Neural crest cell (in vitro differentiated cells): ENCODE data around the gene HDX. TPM values are rescaled to one million over a fixed set of nuclear protein-coding genes. Genes with fewer than 3 reads are reported as not detected.

ENCODE experiments used
- DNase-seq: peaks from one replicate; pipeline ENCODE4 v3.0.0; 2021; ENCODE audit warnings: low read depth, mixed read lengths, low spot score
- H3K27ac Mint-ChIP-seq: one replicate; pipeline ENCODE4 v1.8.0; 2021; ENCODE audit warnings: mild to moderate bottlenecking, mixed read lengths; ENCODE audit not compliant: unreplicated experiment
- H3K27me3 Mint-ChIP-seq: 2 replicates; pipeline ENCODE4 v1.8.0; 2021; ENCODE audit warnings: low read depth, mild to moderate bottlenecking, mixed read lengths
- H3K36me3 Mint-ChIP-seq: 2 replicates; pipeline ENCODE4 v1.8.0; 2021; ENCODE audit warnings: low read depth, mild to moderate bottlenecking, mixed read lengths
- H3K4me1 Mint-ChIP-seq: 2 replicates; pipeline ENCODE4 v1.8.0; 2021; ENCODE audit warnings: mixed read lengths
- H3K4me3 Mint-ChIP-seq: one replicate; pipeline ENCODE4 v1.8.0; 2021; ENCODE audit warnings: mild to moderate bottlenecking, mixed read lengths
- H3K9me3 Mint-ChIP-seq: 2 replicates; pipeline ENCODE4 v1.8.0; 2021; ENCODE audit warnings: mixed read lengths
- total RNA-seq: library from RNA; stranded (reverse); gene quantifications from 2 replicates; pipeline ENCODE4 v1.2.1, GENCODE V29; 2021
- TF ChIP-seq, protein P1 (sequence below): fragments of 200-600 bp; sonication (generic); conservative IDR thresholded peaks from 2 replicates; pipeline ENCODE4 v1.5.0; 2021; ENCODE audit warnings: antibody characterized with exemption, mild to moderate bottlenecking

The HDX gene
- total RNA-seq, 1 donor from 2014 or later: 8.8 TPM

DNA sequence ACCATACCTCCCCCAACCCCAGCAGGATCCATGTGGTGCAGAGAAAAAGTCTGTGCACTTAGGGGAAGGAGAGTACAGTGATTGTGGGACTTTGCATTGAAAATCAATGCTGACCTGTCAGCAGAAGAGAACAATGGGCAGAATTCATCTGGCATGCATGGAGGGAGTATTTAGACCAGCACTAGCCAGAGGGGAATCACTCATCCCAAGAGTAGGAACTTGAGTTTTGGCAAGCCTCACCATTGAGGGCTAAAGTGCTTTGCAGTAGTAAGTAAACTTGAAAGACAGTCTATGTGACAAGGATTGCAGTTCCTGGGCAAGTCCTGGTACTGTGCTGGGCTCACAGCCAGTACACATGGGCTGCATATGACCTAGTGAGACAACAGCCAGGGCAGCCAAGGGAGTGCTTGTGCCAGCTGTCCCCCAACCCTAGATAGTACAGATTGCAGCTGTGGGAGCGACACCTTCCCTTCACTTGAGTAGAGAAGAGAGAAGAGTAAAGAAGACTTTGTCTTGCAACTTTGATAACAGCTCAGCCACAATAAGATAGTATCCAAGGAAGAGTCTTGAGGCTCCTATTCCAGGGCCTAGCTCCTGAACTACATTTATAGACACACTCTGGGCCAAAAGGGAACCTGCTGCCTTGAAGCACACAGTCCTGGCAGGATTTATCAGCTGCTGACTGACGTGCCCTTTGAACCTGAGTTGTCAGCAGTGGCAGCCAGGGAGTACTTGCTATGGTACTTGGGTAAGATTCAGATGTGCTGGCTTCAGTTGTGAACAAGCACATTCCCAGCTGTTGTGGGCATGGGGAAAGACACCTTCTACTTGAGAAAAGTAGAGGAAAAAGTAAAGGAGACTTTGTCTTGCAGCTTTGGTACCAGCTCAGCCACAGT lies 48.7 kb downstream of the HDX start:
- no peak overlapping the region for H3K4me3 Mint-ChIP-seq
- H3K9me3 Mint-ChIP-seq: peaks cover 29% of the 10 kb centered on the region
- no peaks in the 10 kb centered on the region for H3K27me3 Mint-ChIP-seq
- peaks cover 17% of the 10 kb centered on the region for H3K4me1 Mint-ChIP-seq
- DNase-seq: no peak
- no peak overlapping the region for H3K27ac Mint-ChIP-seq
- TF ChIP-seq, protein P1, sequence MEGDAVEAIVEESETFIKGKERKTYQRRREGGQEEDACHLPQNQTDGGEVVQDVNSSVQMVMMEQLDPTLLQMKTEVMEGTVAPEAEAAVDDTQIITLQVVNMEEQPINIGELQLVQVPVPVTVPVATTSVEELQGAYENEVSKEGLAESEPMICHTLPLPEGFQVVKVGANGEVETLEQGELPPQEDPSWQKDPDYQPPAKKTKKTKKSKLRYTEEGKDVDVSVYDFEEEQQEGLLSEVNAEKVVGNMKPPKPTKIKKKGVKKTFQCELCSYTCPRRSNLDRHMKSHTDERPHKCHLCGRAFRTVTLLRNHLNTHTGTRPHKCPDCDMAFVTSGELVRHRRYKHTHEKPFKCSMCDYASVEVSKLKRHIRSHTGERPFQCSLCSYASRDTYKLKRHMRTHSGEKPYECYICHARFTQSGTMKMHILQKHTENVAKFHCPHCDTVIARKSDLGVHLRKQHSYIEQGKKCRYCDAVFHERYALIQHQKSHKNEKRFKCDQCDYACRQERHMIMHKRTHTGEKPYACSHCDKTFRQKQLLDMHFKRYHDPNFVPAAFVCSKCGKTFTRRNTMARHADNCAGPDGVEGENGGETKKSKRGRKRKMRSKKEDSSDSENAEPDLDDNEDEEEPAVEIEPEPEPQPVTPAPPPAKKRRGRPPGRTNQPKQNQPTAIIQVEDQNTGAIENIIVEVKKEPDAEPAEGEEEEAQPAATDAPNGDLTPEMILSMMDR: no peak
- H3K36me3 Mint-ChIP-seq: peaks cover 39% of the 10 kb centered on the region

DNA sequence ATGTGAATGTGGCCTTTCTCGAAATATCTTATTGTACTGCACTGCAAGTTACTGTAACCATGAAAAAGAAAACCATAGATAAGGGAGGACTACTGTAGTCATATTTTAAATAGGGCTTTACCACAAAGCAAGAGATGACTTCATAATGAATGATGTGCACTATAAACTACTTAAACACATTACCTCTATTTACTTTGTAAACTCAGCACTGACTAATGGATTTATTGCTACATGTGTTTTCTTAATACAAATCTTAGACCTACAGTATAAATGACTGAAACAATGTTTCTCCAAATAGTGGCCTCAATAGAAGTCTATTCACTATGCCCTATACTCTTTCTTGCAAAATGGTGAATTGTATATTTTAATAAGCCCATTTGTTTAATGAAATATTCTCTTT lies 61.1 kb downstream of the HDX start:
- no peak overlapping the region for H3K27ac Mint-ChIP-seq
- no peaks in the 10 kb centered on the region for H3K4me1 Mint-ChIP-seq
- H3K4me3 Mint-ChIP-seq: no peak overlapping the region
- peaks cover 27% of the 10 kb centered on the region for H3K36me3 Mint-ChIP-seq
- DNase-seq: no peak
- no peaks in the 10 kb centered on the region for H3K27me3 Mint-ChIP-seq
- peaks cover 17% of the 10 kb centered on the region for H3K9me3 Mint-ChIP-seq
- TF ChIP-seq, protein P1: no peak

DNA sequence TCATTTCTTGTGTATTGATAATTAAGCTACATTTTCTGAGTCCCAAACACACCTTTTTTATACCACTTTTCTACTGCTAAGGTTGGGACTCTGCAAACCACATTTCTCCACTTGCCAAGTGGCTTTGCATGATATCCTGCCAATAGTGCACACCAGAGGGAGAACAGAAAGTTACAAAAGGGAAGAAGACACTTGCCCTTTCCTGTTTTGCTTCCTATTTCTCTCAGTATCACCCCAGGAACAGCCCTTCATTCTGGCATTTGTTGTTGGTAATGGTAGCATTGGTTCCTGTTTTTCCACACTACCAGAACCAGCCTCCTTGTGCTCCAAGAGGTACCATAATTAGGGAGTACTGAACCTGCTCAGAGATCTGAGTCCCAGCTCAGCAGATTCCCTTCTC lies 87.1 kb downstream of the HDX start:
- DNase-seq: no peak
- TF ChIP-seq, protein P1: no peak
- H3K27ac Mint-ChIP-seq: no peak overlapping the region
- H3K4me1 Mint-ChIP-seq: no peaks in the 10 kb centered on the region
- peaks cover 9% of the 10 kb centered on the region for H3K36me3 Mint-ChIP-seq
- H3K4me3 Mint-ChIP-seq: no peak overlapping the region
- H3K9me3 Mint-ChIP-seq: peaks cover 30% of the 10 kb centered on the region
- H3K27me3 Mint-ChIP-seq: no peaks in the 10 kb centered on the region

DNA sequence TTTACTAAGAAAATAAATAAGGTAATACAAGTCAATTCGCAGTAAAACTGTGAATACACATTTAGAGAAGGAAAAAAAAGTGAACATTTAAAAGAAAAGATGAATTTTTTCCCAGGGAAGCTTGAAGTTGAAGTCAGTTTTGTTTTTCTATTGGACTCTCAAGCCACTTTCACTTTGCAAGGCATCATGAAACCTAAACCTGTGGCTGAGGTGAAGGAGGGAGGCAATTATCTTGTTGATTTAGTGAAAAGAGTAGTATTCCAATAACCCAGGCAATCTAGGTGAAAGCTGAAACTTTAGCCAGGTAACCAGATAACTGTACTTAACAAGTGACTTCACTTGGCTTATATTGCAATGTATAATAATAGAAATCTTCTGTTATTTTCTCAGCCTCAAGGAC lies 138.6 kb downstream of the HDX start:
- TF ChIP-seq, protein P1: no peak
- peaks cover 9% of the 10 kb centered on the region for H3K36me3 Mint-ChIP-seq

DNA sequence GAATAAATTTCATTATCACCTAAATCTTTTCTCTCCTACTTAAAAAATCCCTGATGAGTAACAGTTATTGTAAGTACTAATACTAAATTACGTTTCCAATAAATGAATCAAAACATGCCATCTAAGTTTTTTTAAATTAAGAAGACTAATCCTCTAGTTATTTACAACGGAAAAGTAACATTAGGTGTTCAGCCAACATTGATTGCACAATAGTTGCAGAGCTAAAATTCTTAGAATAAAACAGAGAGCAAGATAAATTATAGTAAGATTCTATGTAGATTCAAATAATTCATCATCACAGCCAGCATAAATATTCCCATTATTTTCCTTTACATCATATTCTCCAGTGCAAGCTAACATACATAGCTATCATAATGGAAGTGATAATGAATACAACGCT lies 139.2 kb downstream of the HDX start:
- H3K9me3 Mint-ChIP-seq: peaks cover 2% of the 10 kb centered on the region
- H3K4me1 Mint-ChIP-seq: no peaks in the 10 kb centered on the region
- no peaks in the 10 kb centered on the region for H3K27me3 Mint-ChIP-seq
- H3K4me3 Mint-ChIP-seq: no peak overlapping the region
- peaks cover 9% of the 10 kb centered on the region for H3K36me3 Mint-ChIP-seq
- H3K27ac Mint-ChIP-seq: no peak overlapping the region
- DNase-seq: no peak
- TF ChIP-seq, protein P1: no peak

More for the DNA sequence above, 138.6 kb downstream of the HDX start:
- Mint-ChIP-seq H3K27me3 (no peaks in the 10 kb centered on the region), H3K4me1 (no peaks in the 10 kb centered on the region), H3K4me3 (no peak overlapping the region), H3K27ac (no peak overlapping the region), H3K9me3 (peaks cover 2% of the 10 kb centered on the region)
- no peak for DNase-seq
